Spleen (tissue), 7 donors: ENCODE data around the gene MELTF.

ENCODE experiments used
- CTCF ChIP-seq, 11 experiments: fragments of 200-600 bp in 7 of 11; fragments of 450-650 bp in 4 of 11; sonication (generic) in 4 of 11; IDR thresholded peaks in 8 of 11; conservative IDR thresholded peaks in 3 of 11; 1 replicate in 7 of 11; 2 replicates in 4 of 11; pipeline versions ENCODE4 v1.4.0 to v1.8.0; 2016 to 2021; ENCODE audit warnings: antibody characterized with exemption in 11 of 11, inconsistent platforms in 4 of 11, mild to moderate bottlenecking in 1 of 11
- POLR2A ChIP-seq, 3 donors: fragments of 450-650 bp; IDR thresholded peaks; one replicate each; pipeline ENCODE4 v1.5.1; 2017; ENCODE audit warnings: antibody characterized with exemption in 3 of 3, mild to moderate bottlenecking in 1 of 3
- POLR2AphosphoS5 ChIP-seq, 3 donors: sonication (generic); formaldehyde crosslinking; IDR thresholded peaks; one replicate each; pipeline ENCODE4 v1.5.1; 2017; ENCODE audit warnings: antibody characterized with exemption in 3 of 3
- donor health status: DM: no; HTN: no; CAD: no; lungs with moderate emphysema.
- donor health status: DM: no; HTN: no; CAD: no.
- donor health status: DM: no; HTN: no; CAD: no.

GRCh38 chr3:197011780-197012539 lies 17.7 kb downstream of the MELTF start:
- TF ChIP-seq CTCF (IDR thresholded peaks at IDR 0.05 in 8 of 11, conservative IDR thresholded peaks at IDR 0.05 in 3 of 11): no peak
- no peak for TF ChIP-seq POLR2A (IDR thresholded peaks at IDR 0.05)
- TF ChIP-seq POLR2AphosphoS5 (IDR thresholded peaks at IDR 0.05): no peak
